HG03039 (cell line): Measurements from ENCODE around the gene PRRT1.

ENCODE experiments used
- ATAC-seq: cut with Tn5 transposase; IDR thresholded peaks from one replicate; pipeline ENCODE4 v1.9.1; 2021; ENCODE audit warnings: mild to moderate bottlenecking, moderate library complexity; ENCODE audit not compliant: unreplicated experiment

PRRT1 gene

DNA sequence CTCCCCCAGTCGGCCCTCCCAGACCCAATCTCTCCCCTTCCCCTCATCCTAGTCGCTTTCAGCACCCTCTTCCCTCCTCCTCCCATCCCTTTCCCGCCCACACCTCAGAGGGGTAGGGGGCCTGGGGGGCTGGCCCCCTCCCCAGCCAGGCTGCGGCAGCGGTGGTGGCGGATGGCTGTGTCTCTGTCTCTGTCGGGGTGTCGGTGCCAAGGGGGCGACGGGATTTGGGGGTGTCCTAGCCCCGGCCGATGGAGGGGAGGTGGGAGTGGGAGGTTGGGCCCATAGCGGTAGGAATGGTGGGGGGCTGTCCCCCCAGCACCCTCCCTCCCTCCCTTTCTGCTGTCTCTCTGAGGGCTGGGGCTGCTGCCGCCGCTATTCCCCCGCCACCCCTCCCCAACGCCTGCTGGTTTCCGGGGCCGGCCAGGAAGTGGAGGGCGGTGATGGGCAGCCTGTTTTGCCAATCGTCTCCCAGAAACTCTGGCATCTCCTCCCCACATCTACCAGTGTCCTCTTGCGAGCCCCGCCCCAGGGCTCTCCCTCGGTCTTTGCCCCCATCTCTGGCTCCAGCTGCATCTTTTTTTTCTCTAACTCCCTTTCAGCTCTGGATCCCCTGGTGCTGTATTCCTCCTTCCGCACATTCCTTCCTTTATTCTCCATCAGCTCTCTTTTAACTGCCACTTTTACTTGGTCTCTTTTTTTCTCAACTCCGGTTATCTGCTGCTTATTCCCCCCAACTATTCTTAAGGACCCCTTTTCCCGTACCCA is 24.2 kb upstream of the PRRT1 start, which contains the start of gene AGPAT1:
Gene AGPAT1, minus strand, starts transcription at position 374 of the 765 bp plus-strand sequence. CDS start 4,588 bp downstream, outside the sequence.
- peak; percentile 37 for ATAC-seq

GRCh38 chr6:32175322-32175710 is 23.6 kb upstream of the PRRT1 start:
- no peak for ATAC-seq

DNA sequence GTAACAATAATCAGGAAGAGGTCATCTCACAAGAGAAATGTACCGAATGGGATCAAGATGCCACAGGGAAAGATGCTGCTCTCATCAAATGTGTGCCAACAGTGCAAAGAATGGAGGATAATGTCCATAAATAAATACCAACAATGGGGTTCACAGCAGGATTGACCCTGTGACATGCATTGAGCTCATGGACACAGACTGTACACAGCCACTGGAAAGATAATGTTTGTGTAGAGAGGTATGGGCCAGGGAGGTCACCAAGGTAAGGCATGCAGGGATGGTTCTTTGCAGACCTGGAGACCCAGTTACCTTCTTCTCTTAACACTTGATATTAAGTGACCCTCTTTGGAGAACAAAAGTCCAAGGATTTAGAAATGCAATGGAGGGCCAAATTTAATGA is 22.7 kb upstream of the PRRT1 start:
- no peak for ATAC-seq

DNA sequence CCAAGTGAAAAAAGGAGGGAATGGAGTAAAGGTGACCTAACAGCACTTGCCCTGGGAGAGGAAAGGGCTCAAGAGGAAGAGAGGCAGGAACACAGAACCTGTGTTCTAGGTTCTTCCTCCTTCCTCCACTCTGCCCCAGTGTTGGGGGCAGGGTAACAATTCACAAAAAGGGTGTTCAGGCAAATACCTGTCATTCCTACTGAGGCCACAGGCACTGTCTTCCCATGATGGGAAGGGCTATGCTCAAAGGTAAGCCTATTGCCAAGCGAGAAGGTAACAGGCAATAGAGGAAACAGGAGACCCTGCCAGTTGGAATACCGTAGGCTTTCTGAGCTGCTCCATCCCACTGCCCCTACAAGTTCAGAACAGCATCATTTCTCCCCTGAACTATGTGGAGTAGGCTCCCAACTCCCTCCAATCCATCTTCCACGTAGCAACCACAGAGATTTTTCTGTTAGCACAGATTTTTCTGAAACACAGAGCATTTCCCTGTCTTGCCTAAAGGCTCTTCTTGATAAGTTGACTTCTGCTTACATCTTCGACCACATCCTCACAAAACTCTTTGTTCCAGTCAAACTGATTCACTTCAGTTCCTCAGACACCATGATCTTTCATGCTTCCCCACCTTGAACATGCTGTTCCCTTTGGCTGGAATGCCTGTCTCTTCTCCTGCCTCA is 21.4 kb upstream of the PRRT1 start:
- ATAC-seq = no peak

GRCh38 chr6:32171234-32171633 is 19.5 kb upstream of the PRRT1 start:
- ATAC-seq = no peak

- no peak for ATAC-seq
These were observed 18.6 kb upstream of the PRRT1 start for GRCh38 chr6:32170294-32170693.

DNA sequence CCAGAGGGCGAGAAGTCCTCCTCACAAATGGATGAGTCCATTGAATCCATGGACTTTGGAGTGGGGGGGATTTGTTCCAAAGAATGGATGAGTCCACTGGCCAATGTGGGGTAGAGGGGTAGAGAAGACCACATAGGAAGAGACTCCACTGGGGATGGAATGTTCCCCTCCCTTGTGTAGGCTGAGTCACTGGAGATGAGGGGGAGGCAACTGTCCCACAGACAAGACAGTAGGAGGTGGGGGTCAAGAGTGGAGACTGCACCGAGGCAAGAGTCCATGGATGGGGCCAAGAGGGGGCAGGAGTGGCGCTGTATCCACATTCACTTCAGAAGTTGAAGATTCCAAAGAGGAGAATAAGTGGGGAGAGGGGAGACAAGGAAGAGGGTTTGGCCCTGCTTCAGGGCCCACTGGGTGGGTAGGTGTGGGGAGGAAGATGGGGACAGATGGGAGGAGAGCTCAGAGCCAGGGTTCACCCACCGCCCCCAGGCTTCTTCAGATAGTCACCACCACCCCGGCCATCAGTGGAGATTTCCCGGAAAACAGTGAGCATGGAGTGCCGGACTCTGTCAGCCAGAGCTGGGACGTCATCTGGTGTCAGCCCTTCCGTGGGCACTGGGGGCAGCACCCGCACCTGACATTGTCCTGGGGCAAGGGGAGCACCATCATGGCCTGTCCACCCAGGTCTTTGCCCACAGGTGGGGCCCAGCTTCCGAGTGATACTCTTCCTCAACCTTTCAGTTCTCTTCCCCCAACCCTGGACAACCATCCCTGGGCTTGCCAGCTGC is 17.3 kb upstream of the PRRT1 start:
- ATAC-seq = no peak

DNA sequence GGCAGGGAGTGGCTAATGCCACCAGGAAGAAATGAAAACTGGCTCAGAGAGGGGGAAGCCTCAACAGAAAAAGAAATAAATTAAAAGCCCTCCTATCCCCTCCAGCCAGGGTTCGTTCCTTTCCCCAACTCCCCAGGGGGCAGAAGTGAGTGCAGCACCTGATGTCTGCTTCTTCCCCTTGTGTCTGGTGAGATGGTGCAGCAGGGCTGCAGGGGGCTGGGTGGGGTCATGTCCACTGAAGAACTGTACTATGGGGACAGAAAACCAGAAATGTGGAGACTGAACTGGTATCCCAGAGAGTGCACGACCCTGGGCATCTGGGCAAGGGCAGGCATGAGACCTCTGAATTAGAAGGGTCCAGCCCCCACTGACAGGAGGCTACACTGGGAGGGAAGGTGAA is 16.6 kb upstream of the PRRT1 start:
- ATAC-seq = no peak

GRCh38 chr6:32167761-32168262 is 16.1 kb upstream of the PRRT1 start:
- no peak for ATAC-seq

GRCh38 chr6:32167154-32167760 is 15.5 kb upstream of the PRRT1 start:
- no peak for ATAC-seq

GRCh38 chr6:32166411-32167061 is 14.8 kb upstream of the PRRT1 start:
- no peak for ATAC-seq

DNA sequence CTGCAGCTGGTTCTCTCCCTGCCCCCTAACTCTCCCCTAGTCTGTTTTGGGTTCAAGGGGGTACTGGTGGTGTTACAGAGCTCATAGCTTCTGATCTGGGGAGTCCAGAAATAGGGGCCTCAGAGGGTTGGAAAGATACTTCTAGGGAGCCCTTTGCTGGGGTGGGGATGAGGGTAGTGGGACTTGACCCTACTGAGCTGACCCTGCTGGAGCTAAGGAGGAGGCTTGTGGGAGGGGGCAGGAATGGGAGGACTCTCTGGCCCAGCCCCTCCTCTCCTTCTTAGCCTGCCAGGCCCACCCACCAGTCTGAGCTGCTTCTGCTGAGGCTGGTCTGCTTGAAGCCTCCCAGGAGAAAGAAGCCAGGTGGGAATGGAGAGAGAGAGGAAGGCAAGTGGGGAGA is 12.6 kb upstream of the PRRT1 start, which contains the start of gene EGFL8:
Gene EGFL8, plus strand, starts transcription at position 301 of the 400 bp plus-strand sequence. CDS start 1,571 bp downstream, outside the sequence.
- no peak for ATAC-seq

- no peak for ATAC-seq
These were observed 12.0 kb upstream of the PRRT1 start for GRCh38 chr6:32163559-32164258.

DNA sequence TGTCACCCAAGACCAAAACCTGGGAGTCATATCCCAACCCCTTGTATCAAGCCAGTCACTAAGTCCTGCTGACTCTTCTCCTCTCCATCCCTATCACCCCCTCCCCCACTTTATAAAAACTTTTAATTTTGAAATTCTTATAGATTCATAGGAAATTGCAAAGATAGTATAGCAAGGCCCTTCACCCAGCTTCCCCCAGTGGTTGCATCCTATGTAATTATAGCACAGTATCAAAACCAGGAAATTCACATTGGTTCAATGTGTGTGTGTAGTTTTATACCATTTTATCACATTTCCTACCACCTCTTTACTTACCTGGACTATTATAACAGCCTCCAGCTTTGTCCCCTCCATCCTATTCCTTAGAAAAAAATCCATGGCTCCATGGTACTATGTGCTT is 6.3 kb upstream of the PRRT1 start:
- ATAC-seq = no peak

GRCh38 chr6:32156891-32157290 is 5.2 kb upstream of the PRRT1 start:
- ATAC-seq = no peak

GRCh38 chr6:32154514-32155161 is 2.9 kb upstream of the PRRT1 start:
- no peak for ATAC-seq

GRCh38 chr6:32153564-32154513 is 2.1 kb upstream of the PRRT1 start, which contains the start of gene PPT2:
Gene PPT2, plus strand, starts transcription at chr6:32154141. Its CDS starts 454 bp downstream, at chr6:32154595.
- ATAC-seq = no peak
